HG03575 (cell line): Measurements from ENCODE around the gene TTLL10.

ENCODE experiments used
- ATAC-seq: cut with Tn5 transposase; IDR thresholded peaks from one replicate; pipeline ENCODE4 v1.9.1; 2021; ENCODE audit not compliant: unreplicated experiment, insufficient number of reproducible peaks, low FRiP score; ENCODE audit errors: extremely low read depth

The TTLL10 gene

DNA sequence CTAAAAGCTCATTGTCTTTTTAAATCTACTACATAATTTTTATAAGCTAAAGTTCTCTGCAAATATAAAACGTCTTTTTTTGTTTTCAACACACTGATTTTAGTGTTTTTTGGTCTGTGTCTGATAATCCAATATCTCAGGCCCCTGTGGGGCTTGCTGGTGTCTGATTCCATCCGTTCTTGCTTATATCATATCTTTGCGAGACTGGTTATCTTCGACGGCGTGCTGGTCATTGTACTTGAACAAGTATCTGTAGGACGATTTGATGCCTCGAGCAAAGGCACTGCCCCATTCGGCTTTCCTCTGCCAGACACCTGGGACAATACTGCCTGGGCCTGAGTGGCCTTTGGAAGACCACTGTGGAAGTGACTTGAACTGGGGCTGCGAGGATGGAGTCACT, 18.4 kb upstream of the TTLL10 start:
- no peak for ATAC-seq

DNA sequence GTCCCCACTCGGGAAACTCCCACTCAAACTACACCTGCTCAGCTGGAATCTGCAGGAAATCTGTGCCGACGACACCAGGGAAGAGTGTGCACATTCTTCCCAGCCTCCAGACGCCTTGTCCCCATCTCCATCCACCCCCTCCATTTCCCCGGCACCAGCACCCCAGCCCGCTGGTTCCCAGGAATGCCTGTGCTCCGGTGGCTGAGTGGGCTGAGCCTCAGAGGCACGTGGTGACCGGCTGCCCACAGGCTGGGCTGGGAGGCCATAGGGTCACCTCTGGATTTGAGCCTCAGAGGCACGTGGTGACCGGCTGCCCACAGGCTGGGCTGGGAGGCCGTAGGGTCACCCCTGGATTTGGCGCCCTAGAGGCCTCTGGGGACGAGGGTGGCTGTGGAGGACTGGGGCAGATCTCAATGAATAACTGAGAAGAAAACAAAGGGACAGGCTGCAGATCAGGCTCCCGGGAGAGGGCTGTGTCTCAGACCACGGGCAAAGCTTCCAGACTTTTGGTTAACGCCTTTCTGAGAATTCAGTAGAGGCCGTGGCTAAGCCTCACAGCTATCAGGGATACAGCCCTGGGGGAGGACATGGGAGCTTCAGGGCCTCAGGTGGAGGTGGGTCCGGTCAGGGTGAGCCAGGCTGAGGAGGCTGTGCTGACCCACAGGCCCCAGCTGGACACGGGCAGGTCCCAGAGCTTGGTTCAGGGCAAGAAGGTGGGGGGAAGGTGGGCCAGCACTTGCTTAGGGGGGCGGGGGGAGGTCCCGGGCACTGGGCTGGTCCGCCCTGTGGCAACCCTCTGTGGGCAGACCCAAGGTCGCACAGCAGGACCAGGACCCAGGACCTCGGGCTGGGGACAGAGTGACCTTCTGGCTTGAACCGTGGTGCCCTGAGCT, 17.3 kb upstream of the TTLL10 start:
- no peak for ATAC-seq

DNA sequence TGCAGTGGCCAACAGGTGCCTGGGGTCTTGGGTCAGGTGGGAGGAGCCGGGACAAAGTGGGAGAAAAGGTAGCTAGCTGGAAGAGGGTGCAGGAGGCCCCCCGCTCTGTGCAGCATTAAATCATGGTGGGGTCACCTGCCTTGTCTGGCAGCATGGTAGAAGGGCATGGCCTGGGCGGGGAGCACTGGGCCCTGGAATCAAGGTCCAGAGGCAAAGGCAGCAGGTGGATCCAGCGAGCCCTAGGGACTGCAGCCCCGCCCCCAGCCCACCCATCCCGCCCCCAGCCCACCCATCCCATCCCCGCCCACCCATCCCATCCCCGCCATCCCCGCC, 16.7 kb upstream of the TTLL10 start:
- ATAC-seq, result no peak

DNA sequence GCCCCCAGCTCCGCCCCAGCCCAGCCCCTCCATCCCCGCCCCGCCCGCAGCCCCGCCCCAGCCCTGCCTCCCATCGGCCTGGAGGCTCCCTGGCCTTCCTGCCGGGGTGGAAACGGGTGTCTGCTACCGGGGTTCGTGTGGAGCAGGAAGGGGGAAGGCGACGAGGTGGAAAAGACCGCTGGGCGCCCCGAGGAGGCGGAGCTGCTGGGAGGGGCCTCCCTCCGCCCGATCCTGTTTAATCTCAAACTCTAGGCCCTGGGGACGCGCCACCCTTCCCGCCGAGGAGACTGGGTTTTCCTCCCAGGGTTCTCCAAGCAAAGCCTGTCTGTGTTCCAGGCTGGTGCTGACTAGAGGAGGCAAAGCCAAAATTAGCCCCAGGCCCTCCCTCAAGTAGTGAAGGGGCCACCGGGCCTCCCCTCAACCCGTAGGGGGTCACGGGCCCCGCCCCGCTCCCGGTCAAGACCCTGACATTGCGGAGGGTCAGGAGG, 16.2 kb upstream of the TTLL10 start:
- ATAC-seq, result no peak

DNA sequence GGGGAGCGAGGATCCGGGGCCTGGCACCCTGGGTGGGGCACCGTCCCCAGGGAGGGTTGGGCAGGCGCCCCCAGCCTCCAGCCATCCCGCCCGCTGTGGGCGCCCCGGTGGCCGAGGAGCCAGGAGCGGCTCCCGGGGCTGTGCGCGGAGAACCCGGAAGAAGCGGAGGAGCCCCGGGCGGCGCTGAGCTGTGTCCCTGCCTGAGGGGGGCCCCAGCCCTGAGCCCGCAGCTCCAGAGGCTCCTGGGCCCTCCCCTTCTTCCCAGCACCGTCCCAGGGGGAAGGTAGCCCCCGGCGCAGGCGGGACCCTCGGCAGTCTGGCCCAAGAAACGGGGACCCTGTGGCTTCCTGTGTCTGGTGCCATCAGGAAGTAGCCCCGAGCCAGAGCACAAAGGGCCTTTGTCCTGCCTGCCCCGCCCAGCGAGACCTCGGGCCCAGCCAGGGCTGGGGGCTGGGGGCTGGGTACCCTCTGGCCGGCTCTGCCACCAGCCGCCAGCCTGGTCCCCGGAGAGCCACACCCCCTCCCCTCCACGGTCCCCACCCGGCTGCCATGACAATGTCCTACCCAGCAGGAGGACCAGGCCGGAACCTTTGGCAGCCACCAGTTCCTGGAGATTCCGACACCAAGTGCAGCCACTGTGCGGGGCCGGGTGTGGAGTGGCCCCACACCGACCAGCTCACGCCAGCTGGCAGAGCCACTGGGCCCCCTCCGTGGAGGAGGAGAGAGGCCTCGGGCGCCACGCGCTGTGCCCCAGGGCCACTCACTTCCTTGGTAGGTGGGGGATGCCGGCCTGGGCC, 15.6 kb upstream of the TTLL10 start:
- no peak for ATAC-seq

DNA sequence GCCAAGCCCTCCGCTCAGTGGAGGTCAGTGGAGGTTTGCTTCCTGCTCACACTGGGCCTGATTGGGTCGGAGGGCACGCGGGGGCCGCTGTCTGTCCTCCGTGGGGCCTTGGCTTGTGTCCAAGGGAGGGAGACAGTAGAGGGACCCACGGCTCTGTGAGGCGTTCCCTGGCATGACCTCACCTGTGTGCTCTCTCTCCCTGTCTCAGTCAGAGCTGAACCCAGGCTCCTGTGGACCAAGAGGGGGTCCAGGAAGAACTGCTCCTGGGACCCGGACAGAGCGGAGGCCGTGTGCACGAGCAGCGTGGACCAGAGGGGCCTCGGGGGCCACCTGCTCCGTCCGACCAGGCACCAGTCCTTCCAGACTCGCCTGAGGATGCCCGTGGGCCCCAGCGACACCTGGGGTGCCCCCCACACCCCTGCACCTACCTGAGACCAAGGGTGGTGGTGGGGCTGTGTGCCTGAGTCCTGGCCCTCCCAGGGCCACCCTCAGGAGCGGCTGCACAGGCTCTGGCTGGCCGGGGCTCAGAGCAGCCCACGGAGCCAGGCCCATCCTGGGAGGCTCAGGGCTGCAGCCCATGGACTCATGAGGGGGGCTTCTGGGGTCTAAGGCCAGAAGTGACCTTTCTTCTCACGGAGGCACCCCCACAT, 13.3 kb upstream of the TTLL10 start:
- ATAC-seq, result no peak

DNA sequence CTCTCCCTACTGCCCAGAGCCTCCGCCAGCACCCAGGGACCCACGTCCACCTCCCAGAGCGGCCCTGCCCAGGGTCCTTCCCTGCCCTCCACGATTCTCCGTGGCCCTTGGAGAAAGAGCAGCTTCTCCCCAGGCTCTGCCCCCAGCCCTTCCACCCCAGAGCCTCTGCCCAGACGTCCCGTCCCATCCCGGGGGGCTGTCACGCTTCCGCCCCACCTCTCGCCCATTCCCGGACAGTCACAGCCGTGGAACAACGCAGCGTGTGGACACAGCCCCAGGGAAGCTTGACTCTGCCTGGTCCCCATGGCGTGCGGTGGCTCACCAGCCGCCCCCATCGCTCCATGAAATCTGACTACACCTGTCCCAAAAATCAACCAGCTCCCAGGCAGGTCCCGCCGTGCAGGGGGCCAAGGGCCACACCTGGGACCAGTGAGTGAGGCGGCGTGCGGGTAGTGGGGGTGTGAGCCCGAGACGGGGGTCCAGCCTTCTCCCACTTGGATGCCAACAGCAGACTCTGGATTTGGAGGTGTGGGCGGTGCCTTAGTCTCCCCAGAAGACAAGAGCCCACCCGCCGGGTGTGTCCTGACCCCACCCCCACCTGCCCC, 12.5 kb upstream of the TTLL10 start:
- no peak for ATAC-seq

DNA sequence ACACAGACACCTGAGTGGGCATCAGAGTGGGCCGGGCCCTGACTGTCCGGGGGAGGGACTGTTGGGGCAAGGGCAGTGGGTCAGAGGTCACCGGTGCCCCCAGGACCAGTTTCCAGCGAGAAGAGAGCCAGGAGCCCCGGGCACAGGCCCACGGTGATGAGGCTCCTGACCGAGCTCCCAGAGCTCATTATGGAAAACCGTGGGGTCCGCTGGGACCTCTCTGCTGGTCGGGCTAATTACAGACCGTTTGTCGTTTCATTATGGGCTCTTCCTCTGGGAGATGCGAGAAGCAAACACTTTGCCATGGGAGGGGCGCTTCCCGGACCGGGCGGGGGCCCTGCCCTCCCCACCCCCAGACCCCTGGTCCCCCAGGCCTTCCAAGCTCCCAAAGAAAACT, 12.0 kb upstream of the TTLL10 start:
- no peak for ATAC-seq

DNA sequence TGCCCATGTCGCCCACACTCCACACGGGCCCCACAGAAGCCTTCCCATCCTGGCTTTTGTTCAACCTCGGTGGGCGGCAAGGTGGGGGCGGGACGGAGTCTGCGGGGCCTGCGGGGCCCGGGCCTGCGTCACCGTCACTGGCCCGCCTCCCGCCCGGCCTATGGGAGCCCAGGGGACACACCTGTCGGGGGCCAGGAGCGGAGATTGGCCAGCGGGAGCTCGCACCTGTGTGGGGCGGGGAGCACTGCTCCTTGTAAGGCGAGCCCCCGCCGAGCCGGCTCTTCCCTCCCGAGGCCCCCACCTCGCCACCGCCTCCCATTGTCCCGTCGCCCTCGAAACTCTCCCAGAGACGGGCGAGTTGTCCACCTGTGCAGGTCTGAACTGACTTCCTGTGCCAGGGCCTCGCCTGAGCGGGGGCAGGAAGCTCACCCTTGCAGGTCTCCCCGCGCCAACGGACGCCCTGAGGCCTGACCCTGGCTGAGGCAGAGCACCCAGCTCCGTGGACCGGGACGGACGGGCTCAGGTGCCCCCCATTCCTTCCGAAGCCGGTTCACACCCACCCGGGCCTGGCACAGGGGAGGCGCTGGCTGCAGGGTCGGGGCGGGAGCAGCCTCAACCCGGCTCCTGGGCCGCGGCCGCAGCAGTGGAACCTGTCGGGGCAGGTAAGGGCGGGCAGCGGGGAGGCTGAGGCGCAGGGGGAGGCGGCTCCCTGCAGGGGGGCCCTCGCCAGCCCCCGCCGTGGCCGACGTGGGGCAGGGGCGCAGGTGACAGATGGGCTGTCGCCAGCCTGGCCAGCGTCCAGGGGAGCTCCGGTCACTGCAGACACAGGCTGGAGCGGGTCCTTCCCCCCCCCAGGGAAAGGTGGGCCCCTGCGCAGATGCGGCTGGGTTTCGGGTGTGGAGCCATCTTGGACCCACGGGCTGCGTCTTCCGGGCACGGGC, 10.8 kb upstream of the TTLL10 start:
- no peak for ATAC-seq

DNA sequence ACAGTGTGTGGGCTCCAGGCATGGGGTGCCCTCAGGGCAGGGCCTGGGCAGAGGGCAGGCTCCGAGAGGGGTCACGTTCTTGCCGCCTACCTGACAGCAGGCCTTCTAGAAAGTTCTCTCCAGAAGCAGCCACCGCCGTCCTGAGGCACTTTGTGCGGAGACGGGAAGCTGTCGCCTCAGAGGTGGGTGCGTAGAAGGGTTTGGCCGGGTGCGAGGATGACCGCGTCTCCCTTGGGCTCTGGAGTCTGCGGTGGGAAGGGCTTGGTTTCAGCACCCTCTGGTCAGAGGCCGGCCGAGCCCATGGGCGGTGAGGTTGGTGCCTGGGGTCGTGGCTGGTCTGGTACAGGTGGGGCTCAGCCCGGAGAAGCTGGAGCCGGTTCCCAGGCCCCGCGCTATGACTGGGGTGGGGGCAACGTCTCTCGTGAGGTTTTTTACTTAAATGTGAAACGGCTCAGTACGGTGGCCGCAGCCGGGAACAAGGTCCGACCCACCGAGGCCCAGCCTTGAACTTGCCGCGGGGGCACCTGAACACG, 10.1 kb upstream of the TTLL10 start:
- ATAC-seq, result no peak

DNA sequence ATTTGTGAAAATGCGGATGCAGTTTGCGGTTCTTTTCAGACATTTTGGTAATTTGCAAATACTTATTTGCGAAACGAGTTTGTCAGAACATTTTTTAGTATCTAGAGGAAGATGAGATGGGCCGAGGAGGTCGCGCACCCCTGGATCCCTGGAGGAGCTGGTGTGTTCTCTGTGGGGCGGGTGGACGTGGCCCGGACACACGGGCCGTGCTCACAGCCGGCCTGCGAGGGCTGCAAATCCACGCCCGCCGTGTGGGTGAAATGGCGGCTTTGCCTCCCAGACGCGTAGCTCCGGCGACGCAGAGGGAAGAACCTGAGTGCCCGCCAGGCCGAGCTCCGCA, 9.3 kb upstream of the TTLL10 start:
- ATAC-seq, result no peak

DNA sequence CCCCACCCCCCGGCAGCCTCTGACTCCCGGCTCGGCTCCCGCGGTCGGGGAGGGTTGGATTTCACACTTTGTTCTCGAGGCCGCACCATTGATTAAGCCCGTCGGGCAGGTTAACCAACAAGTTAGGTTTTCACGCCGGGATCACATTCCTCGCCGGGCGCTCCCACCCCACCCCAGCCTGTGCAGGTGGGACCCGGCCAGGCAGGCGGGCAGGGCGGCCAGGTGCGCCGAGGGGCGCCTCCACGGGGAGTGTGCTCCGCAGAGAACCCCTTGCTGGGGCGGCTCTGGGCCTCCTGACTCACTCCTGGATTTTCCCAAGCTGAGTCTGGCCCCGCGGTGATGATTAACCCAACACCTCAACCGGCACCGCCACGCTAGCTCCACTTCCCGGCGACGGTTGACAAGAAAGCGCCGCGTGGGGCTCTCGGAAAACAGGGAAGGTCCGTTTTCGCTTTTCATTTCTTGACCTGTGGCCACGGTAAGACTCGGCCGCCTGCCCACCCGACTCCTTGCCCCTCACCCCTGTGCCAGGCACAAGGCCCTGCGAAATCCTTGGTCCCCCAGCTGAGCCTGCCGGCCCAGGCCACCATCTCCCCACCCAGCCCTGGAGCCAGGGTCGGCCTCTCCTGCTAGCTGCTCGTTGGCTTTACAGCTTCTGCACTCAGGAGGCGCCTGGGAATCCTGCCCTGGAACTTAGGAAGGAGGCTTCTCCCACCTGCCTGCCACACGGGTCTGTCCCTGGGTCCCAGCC, 8.8 kb upstream of the TTLL10 start:
- no peak for ATAC-seq

DNA sequence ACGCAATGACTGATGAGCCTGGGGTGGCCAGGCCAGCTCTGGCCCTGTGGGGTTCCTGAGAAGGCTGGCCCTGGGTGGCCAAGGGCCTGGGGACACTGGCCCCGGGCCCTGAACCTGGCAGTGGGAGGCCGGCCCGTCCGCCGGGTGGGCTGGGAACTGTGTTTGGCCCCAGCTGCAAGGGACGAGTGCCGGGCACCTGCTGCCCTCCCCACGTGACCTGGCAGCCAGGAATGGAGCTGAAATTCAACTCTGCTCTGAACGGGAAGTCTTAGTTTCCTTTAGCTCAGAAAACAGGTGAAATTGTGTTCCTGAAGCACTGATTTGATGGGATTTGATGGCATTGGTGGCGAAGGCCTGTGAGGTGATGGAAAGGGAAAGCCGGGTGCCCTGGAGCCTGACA, 8.2 kb upstream of the TTLL10 start:
- ATAC-seq, result no peak

DNA sequence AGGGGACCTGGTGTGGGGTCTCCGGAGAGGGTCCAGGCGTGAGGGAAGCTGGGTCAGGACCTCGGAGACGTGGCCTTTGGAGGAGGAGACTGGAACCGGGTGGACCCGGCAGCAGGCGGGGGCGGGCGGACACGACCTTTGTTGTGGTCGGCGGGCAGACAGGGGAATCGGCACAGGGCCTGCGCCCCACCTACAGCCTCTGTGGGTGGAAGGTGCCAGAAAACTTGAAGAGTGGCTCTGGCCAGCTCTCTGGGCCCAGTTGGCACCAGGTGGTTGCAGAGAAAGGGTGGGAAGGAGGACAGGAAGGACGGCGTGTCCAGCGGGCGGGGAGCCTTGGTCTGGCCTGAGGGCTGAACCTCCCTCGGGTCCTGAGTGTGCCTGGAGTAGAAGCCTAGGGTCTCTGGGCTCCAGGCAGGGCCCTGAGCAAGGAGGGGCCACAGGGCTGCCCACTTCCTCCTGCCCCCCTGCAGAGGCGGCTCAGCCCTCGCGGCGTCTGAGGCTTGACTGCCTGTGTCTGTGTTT, 7.7 kb upstream of the TTLL10 start:
- ATAC-seq, result no peak

DNA sequence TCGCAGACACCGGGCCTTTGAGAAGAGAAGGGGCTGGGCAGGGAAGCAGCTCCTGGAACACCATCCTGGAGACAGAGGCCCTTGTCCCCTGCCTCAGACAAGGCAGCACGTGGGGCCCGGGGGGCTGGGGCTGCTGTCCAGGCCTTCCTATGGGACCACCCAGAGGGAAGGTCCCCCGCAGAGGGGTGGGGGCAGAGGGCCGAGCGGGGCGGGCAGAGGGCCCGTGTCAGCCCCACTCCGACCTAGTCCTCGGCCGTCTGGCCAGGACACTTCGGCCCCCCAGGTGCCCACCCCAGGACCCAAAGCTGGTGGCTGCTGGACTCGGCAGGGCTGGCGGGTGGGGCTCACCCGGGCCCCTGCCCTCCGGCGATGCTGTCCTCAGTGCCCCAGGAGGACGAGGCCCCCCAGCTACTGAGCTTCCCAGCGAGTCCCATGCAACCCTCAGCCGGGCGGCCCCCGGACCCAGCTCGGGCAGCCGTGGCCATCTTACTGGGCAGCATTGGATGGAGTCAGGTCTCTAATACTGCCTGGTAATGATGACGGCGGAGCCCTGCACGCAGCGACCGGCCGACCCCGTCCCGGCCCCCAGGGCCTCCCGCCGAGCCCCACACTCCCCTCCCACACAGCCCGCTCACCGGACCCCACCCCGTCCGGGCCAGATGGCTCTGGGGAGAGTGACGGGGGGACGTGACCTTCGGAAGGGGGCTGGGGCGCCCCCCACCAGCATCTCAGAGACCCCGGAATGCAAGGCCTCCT, 6.9 kb upstream of the TTLL10 start:
- ATAC-seq, result no peak

DNA sequence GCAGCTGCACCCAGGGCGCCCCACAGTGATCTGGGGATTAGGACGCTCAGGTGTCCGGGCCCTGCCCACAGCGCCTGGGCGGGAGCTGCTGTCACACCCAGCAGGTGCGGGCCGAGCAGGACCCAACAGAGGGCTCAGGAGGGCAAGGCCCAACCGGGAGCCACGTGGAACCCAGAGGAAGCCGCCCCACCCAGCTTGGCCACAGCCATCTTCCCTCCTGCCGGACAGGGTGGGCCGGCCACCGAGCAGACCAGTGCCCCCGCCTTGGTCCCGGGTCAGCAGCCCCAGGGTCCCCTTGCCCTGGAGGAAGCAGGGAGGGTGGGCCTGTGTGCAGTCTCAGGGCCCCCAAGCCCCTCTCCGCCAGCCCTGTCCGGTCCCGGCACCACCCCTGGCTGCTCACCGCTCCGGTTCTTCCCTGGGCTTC, 6.3 kb upstream of the TTLL10 start:
- no peak for ATAC-seq
